Astrocyte (in vitro differentiated cells and primary cell): ENCODE data around the gene FSD1. TPM values are rescaled to one million over a fixed set of nuclear protein-coding genes. Genes with fewer than 3 reads are reported as not detected.
"Not testable (repeated sequence)": the region's sequence is repeated elsewhere in the genome, so short reads cannot be mapped to it uniquely, and the experiment has no call there.

ENCODE experiments used
- DNase-seq: peaks from one replicate; pipeline ENCODE4 v3.0.0-alpha.2; 2010; ENCODE audit warnings: low read depth
- FAIRE-seq: peaks from 2 replicates; lab custom pipeline; 2011; peaks lifted over from hg19 to GRCh38; lab: Jason Lieb, UNC
- H2AFZ ChIP-seq: 2 replicates; pipeline ENCODE4 v1.6.0; 2012; ENCODE audit warnings: low read depth, low read length, inconsistent platforms
- H3K27ac ChIP-seq: 2 replicates; pipeline ENCODE4 v1.5.1; 2011; ENCODE audit warnings: low read depth, low read length, inconsistent platforms
- H3K27me3 ChIP-seq: 2 replicates; pipeline ENCODE4 v1.6.0; 2011; ENCODE audit warnings: low read length, inconsistent platforms; ENCODE audit not compliant: insufficient read depth
- H3K36me3 ChIP-seq: 2 replicates; pipeline ENCODE4 v1.5.1; 2011; ENCODE audit warnings: low read length, inconsistent platforms; ENCODE audit not compliant: insufficient read depth
- H3K4me1 ChIP-seq: 2 replicates; pipeline ENCODE4 v1.5.1; 2011; ENCODE audit warnings: low read length, inconsistent platforms; ENCODE audit not compliant: insufficient read depth
- H3K4me2 ChIP-seq: 2 replicates; pipeline ENCODE4 v1.6.0; 2012; ENCODE audit warnings: low read length, inconsistent platforms
- H3K4me3 ChIP-seq: 2 replicates; pipeline ENCODE4 v1.5.1; 2011; ENCODE audit warnings: low read depth, mild to moderate bottlenecking, low read length, inconsistent platforms; ENCODE audit not compliant: insufficient read depth
- H3K79me2 ChIP-seq: 2 replicates; pipeline ENCODE4 v1.6.0; 2012; ENCODE audit warnings: mild to moderate bottlenecking, low read length, inconsistent platforms; ENCODE audit not compliant: insufficient read depth
- H3K9ac ChIP-seq: 2 replicates; pipeline ENCODE4 v1.6.0; 2012; ENCODE audit warnings: mild to moderate bottlenecking, low read length, inconsistent platforms
- H3K9me3 ChIP-seq: 2 replicates; pipeline ENCODE4 v1.5.1; 2012; ENCODE audit warnings: low read depth, mild to moderate bottlenecking, low read length, inconsistent platforms; ENCODE audit not compliant: insufficient read depth
- H4K20me1 ChIP-seq: 2 replicates; pipeline ENCODE4 v1.6.0; 2012; ENCODE audit warnings: low read length, inconsistent platforms; ENCODE audit not compliant: insufficient read depth
- H3K27ac Mint-ChIP-seq: one replicate; pipeline ENCODE4 v1.8.0; 2021; ENCODE audit warnings: mild to moderate bottlenecking, mixed read lengths; ENCODE audit not compliant: unreplicated experiment
- H3K27me3 Mint-ChIP-seq: one replicate; pipeline ENCODE4 v1.8.0; 2021; ENCODE audit warnings: low read depth, mixed read lengths; ENCODE audit not compliant: unreplicated experiment
- H3K36me3 Mint-ChIP-seq: one replicate; pipeline ENCODE4 v1.8.0; 2021; ENCODE audit warnings: low read depth, mixed read lengths; ENCODE audit not compliant: unreplicated experiment
- H3K4me1 Mint-ChIP-seq: one replicate; pipeline ENCODE4 v1.8.0; 2021; ENCODE audit warnings: low read depth, mixed read lengths; ENCODE audit not compliant: unreplicated experiment
- H3K4me3 Mint-ChIP-seq: one replicate; pipeline ENCODE4 v1.8.0; 2021; ENCODE audit warnings: mild to moderate bottlenecking, moderate library complexity, mixed read lengths; ENCODE audit not compliant: unreplicated experiment
- H3K9me3 Mint-ChIP-seq: one replicate; pipeline ENCODE4 v1.8.0; 2021; ENCODE audit warnings: mild to moderate bottlenecking, mixed read lengths; ENCODE audit not compliant: unreplicated experiment
- CTCF ChIP-seq: IDR thresholded peaks from 2 replicates; pipeline ENCODE4 v1.5.1; 2011; ENCODE audit warnings: low read depth, mild to moderate bottlenecking, inconsistent platforms, low read length, moderate library complexity; ENCODE audit not compliant: insufficient read depth
- EZH2 ChIP-seq: IDR thresholded peaks from 2 replicates; pipeline ENCODE4 v1.6.1; 2012; ENCODE audit warnings: mild to moderate bottlenecking, low read length, inconsistent platforms; ENCODE audit not compliant: insufficient read depth
- total RNA-seq: library from RNA; stranded (reverse); gene quantifications from 2 replicates; pipeline ENCODE4 v1.2.1, GENCODE V29; 2021

Gene FSD1
- total RNA-seq, 1 donor from 2014 or later: 15.1 TPM

- Histone ChIP-seq H3K4me1 (no peaks in the 10 kb centered on the region), H3K9ac (no peak overlapping the region), H3K36me3 (no peaks in the 10 kb centered on the region), H3K27me3 (peaks cover 2% of the 10 kb centered on the region), H3K9me3 (no peaks in the 10 kb centered on the region), H3K4me2 (no peak overlapping the region), H2AFZ (no peak overlapping the region), H3K4me3 (no peak overlapping the region), H4K20me1 (no peaks in the 10 kb centered on the region), H3K27ac (no peak overlapping the region), H3K79me2 (no peaks in the 10 kb centered on the region)
- FAIRE-seq (no peak), DNase-seq (no peak)
- Mint-ChIP-seq H3K36me3 (peaks cover 5% of the 10 kb centered on the region), H3K27ac (no peak overlapping the region), H3K4me1 (no peaks in the 10 kb centered on the region), H3K27me3 (peaks cover 2% of the 10 kb centered on the region), H3K4me3 (no peak overlapping the region), H3K9me3 (peaks cover 3% of the 10 kb centered on the region)
- TF ChIP-seq CTCF (no peak), EZH2 (no peak)
Measured at GRCh38 chr19:4272894-4273293, 31.5 kb upstream of the FSD1 start.

GRCh38 chr19:4274321-4274686 is 30.1 kb upstream of the FSD1 start:
- H3K27ac ChIP-seq, H3K4me3 Mint-ChIP-seq, FAIRE-seq, H4K20me1 ChIP-seq, H3K27me3 ChIP-seq, H3K9ac ChIP-seq, H3K9me3 Mint-ChIP-seq, H3K27me3 Mint-ChIP-seq, H3K79me2 ChIP-seq, H3K4me2 ChIP-seq, DNase-seq, H3K9me3 ChIP-seq, H3K36me3 ChIP-seq, H2AFZ ChIP-seq, H3K4me3 ChIP-seq, H3K27ac Mint-ChIP-seq, H3K36me3 Mint-ChIP-seq, H3K4me1 ChIP-seq, H3K4me1 Mint-ChIP-seq: not testable (repeated sequence)

GRCh38 chr19:4277191-4277696 is 27.2 kb upstream of the FSD1 start:
- Histone ChIP-seq H3K9me3 (no peaks in the 10 kb centered on the region), H4K20me1 (no peaks in the 10 kb centered on the region), H3K79me2 (no peaks in the 10 kb centered on the region), H3K4me2 (no peak overlapping the region), H3K4me3 (no peak overlapping the region), H3K9ac (no peak overlapping the region), H3K27ac (no peak overlapping the region), H3K36me3 (no peaks in the 10 kb centered on the region), H2AFZ (no peak overlapping the region), H3K4me1 (no peaks in the 10 kb centered on the region), H3K27me3 (peaks cover 24% of the 10 kb centered on the region)
- DNase-seq (no peak), FAIRE-seq (no peak)
- H3K27me3 Mint-ChIP-seq: peaks cover 28% of the 10 kb centered on the region
- no peak for TF ChIP-seq EZH2
- TF ChIP-seq CTCF: no peak
- peaks cover 1% of the 10 kb centered on the region for H3K9me3 Mint-ChIP-seq
- peaks cover under 1% of the 10 kb centered on the region for H3K36me3 Mint-ChIP-seq
- peaks cover 2% of the 10 kb centered on the region for H3K4me1 Mint-ChIP-seq
- no peak overlapping the region for H3K27ac Mint-ChIP-seq
- no peak overlapping the region for H3K4me3 Mint-ChIP-seq
